H1 (cell line): ENCODE measurements around the gene TTC22. TPM values are rescaled to one million over a fixed set of nuclear protein-coding genes. Genes with fewer than 3 reads are reported as not detected.

ENCODE experiments used
- GABPA ChIP-seq: IDR thresholded peaks from 2 replicates; pipeline ENCODE4 v1.6.1; 2011; ENCODE audit warnings: mild to moderate bottlenecking, low read length, moderate library complexity, borderline replicate concordance; ENCODE audit not compliant: insufficient read depth
- MAX ChIP-seq: IDR thresholded peaks from 2 replicates; pipeline ENCODE4 v1.6.1; 2012; ENCODE audit warnings: inconsistent platforms
- polyA plus RNA-seq, 7 experiments: library from polyadenylated mRNA; depleted of rRNA in 3 of 7; stranded (reverse) in 5 of 7; unstranded in 2 of 7; fragments of >200 nt in 5 of 7; fragments of 200-250 nt in 2 of 7; gene quantifications; 1 replicate in 5 of 7; 2 replicates in 1 of 7; 4 replicates in 1 of 7; pipeline versions ENCODE4 v1.2.1 to v1.2.3, GENCODE V29; 2011 to 2013; ENCODE audit warnings: missing spikeins in 2 of 7, mixed read lengths in 2 of 7
- total RNA-seq: library from RNA; stranded (reverse); fragmentation: NEBNext Ultra II Directional; extraction: Animal tissue kit (Norgen Biotek cat#: 25700); gene quantifications from 2 replicates; pipeline ENCODE4 v1.2.1, GENCODE V29; 2021

The TTC22 gene
- total and polyA plus RNA-seq, 2 of the 8 experiments (the other 6 are each of a cell fraction or from before 2014, with no cell fraction given), result 1.00 to 1.6 TPM

DNA sequence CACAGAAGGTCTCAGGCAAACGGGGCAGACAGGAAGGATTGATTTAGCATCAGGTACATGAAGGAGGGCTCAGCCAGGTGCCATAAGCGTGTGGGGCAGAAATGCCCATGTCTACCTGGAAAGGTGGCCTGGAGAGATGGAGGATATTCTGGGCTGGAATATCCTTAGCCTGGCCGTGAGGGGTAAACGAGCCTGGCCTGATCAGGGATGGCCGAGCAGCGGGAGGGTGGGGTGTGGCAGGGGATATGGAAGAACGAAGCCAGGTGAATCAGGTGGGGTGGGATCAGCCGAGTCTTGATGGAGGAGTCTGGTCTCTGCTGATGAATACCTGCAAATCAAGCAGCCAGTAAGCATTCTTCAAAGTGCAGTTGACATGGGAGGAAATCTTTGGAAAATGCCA, 35.5 kb upstream of the TTC22 start (continued):
- TF ChIP-seq MAX, result no peak
- no peak for TF ChIP-seq GABPA
